Measurements from ENCODE around the gene FER.
"Not testable (repeated sequence)": the region's sequence is repeated elsewhere in the genome, so short reads cannot be mapped to it uniquely, and the experiment has no call there.

Gene FER

GRCh38 chr5:108867656-108868055, 120.0 kb downstream of the FER start:
- DNase-seq (ENCODE audit: low read depth, low spot score), result no peak
- H3K27ac ChIP-seq, result no peak overlapping the region

GRCh38 chr5:108869066-108869465, 121.4 kb downstream of the FER start:
- no peak for DNase-seq (ENCODE audit: low read depth, low spot score)

DNA sequence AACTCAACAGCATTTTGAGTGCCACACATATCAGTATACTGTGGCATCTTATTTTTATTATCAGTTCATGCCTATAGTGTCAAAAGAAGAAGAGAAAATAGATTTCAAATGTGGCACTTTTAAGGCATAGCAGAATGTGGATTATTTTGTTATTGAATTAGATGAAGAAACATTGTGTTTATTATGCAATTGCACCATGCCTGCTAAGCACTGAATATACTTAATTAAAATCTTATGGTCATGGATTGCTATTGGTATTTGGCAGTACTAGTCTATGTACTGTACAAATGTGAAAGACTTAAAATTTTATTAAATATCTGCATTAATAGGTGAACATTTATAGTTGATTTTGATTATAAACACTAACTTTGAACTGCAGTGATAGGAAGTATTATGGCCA, 128.8 kb downstream of the FER start:
- no peak overlapping the region for H3K27ac ChIP-seq

More at GRCh38 chr5:108869066-108869465, 121.4 kb downstream of the FER start:
- no peak overlapping the region for H3K27ac ChIP-seq

GRCh38 chr5:108878756-108879155, 131.1 kb downstream of the FER start:
- no peak overlapping the region for H3K27ac ChIP-seq

More for the DNA sequence above, 128.8 kb downstream of the FER start:
- no peak for DNase-seq (ENCODE audit: low read depth, low spot score)

GRCh38 chr5:108881133-108881532, 133.4 kb downstream of the FER start:
- no peak for DNase-seq (ENCODE audit: low read depth, low spot score)
- H3K27ac ChIP-seq, result no peak overlapping the region

More at GRCh38 chr5:108878756-108879155, 131.1 kb downstream of the FER start:
- DNase-seq (ENCODE audit: low read depth, low spot score), result no peak

GRCh38 chr5:108884736-108885135, 137.0 kb downstream of the FER start:
- H3K27ac ChIP-seq, result no peak overlapping the region
- no peak for DNase-seq (ENCODE audit: low read depth, low spot score)

- DNase-seq (ENCODE audit: low read depth, low spot score), result no peak
- no peak overlapping the region for H3K27ac ChIP-seq
Observed at GRCh38 chr5:108898257-108898656, 150.6 kb downstream of the FER start.

- no peak for DNase-seq (ENCODE audit: low read depth, low spot score)
- no peak overlapping the region for H3K27ac ChIP-seq
Observed at GRCh38 chr5:108898707-108899106, 151.0 kb downstream of the FER start.

- not testable (repeated sequence) for H3K27ac ChIP-seq; DNase-seq (ENCODE audit: low read depth, low spot score)
Observed at GRCh38 chr5:108899244-108899643, 151.5 kb downstream of the FER start.

- no peak overlapping the region for H3K27ac ChIP-seq
- DNase-seq (ENCODE audit: low read depth, low spot score), result no peak
Observed at GRCh38 chr5:108900668-108901067, 153.0 kb downstream of the FER start.

- H3K27ac ChIP-seq, result no peak overlapping the region
- no peak for DNase-seq (ENCODE audit: low read depth, low spot score)
Observed at GRCh38 chr5:108905805-108906204, 158.1 kb downstream of the FER start.

GRCh38 chr5:108910627-108911026, 162.9 kb downstream of the FER start:
- no peak for DNase-seq (ENCODE audit: low read depth, low spot score)
- no peak overlapping the region for H3K27ac ChIP-seq

DNA sequence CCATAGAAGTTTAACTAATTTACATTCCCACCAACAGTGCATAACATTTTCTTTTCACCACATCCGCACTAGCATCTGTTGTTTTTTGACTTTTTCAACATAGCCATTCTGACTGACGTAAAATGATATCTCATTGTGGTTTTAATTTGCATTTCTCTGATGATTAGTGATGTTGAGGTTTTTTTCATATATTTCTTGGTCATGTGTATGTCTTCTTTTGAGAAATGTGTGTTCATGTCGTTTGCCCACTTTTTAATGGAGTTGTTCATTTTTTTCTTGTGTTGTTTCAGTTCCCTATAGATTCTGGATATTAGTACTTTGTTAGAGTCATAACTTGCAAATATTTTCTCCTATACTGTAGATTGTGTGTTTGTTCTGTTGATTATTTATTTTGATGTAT, 163.4 kb downstream of the FER start:
- H3K27ac ChIP-seq, result no peak overlapping the region
- no peak for DNase-seq (ENCODE audit: low read depth, low spot score)

GRCh38 chr5:108917596-108917995, 169.9 kb downstream of the FER start:
- peak overlapping the region; percentile 27 for H3K27ac ChIP-seq
- DNase-seq (ENCODE audit: low read depth, low spot score), result no peak

- no peak for DNase-seq (ENCODE audit: low read depth, low spot score)
- H3K27ac ChIP-seq, result no peak overlapping the region
Observed at GRCh38 chr5:108919591-108920326, 172.1 kb downstream of the FER start.

DNA sequence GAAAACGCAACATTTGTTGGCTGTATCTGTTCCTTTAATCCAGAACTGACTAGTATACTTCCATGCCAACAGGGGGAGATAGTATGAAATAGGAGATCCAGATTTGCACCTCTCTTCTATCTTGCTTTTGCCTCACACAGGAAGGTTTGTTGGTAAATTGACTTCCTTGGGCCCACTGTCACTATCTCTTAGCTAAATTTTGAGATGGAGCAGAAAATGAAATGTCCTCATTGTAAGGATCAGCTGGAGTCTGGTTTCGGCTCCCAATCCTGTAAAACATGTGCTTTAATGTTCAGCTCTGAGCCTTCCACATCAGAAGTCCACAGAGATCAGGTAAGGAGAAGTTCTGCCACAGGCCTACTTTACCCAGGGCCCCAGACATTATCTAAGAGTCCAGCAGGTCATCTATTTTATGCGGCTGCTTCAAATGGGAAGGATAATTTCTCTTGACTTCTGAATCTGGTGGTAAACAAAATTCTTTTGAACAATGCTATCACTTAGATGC, 176.8 kb downstream of the FER start:
- DNase-seq (ENCODE audit: low read depth, low spot score), result no peak
- no peak overlapping the region for H3K27ac ChIP-seq

- H3K27ac ChIP-seq, result no peak overlapping the region
- DNase-seq (ENCODE audit: low read depth, low spot score), result no peak
Observed at GRCh38 chr5:108925073-108925472, 177.4 kb downstream of the FER start.

GRCh38 chr5:108930107-108930506, 182.4 kb downstream of the FER start:
- no peak overlapping the region for H3K27ac ChIP-seq
- no peak for DNase-seq (ENCODE audit: low read depth, low spot score)

DNA sequence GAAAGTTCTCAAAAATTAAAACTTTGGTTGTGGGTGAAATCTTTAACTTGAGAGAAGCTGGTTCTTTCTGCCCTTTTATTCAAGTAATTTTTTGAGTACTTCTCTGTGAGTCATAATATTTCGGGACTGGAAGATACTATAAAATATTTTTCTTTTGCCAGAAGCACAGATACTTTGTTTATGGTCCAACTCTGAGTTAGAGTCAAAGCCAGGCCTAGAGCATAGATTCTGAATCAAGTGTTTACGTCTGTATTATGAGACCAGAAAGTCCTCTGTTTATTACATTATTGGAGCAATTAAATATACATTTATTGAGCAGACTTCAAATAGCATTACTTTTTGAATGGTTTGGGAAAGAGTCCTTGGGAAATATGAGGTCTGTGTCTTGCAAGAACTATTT, 187.9 kb downstream of the FER start:
- no peak overlapping the region for H3K27ac ChIP-seq
- DNase-seq (ENCODE audit: low read depth, low spot score), result no peak

GRCh38 chr5:108937221-108937620, 189.5 kb downstream of the FER start:
- H3K27ac ChIP-seq, result no peak overlapping the region
- no peak for DNase-seq (ENCODE audit: low read depth, low spot score)

GRCh38 chr5:108940506-108940905, 192.8 kb downstream of the FER start:
- DNase-seq (ENCODE audit: low read depth, low spot score), result no peak
- no peak overlapping the region for H3K27ac ChIP-seq

GRCh38 chr5:108941746-108942145, 194.0 kb downstream of the FER start:
- no peak for DNase-seq (ENCODE audit: low read depth, low spot score)
- no peak overlapping the region for H3K27ac ChIP-seq
